SK-N-SH treated with all-trans-retinoic acid at 6 μM for 48 hours (cell line): ENCODE data around the gene DKK2.

Experiments used
- ATAC-seq: fragments of 200-7000 bp; cut with Tn5 transposase; 3 replicates; pipeline ENCODE4 v1.9.1; 2020; ENCODE audit warnings: mild to moderate bottlenecking, moderate library complexity
- ARNTL ChIP-seq: fragments of 450-650 bp; formaldehyde crosslinking; IDR thresholded peaks from 2 replicates; pipeline ENCODE4 v1.5.0; 2020; ENCODE audit warnings: low read depth, mild to moderate bottlenecking, moderate library complexity, borderline replicate concordance
- BACH2 ChIP-seq: fragments of 250-450 bp; sonication (Bioruptor Pico); IDR thresholded peaks from 2 replicates; pipeline ENCODE4 v1.9.0; 2021; ENCODE audit warnings: mild to moderate bottlenecking, borderline replicate concordance
- CSDC2 ChIP-seq: fragments of 250-450 bp; sonication (Bioruptor Pico); IDR thresholded peaks from 2 replicates; pipeline ENCODE4 v1.5.0; 2020; ENCODE audit warnings: mild to moderate bottlenecking, moderate library complexity
- ESRRG ChIP-seq: fragments of 250-450 bp; sonication (Bioruptor Pico); IDR thresholded peaks from 2 replicates; pipeline ENCODE4 v1.6.1; 2021; ENCODE audit warnings: mild to moderate bottlenecking
- GLIS3 ChIP-seq: fragments of 250-450 bp; sonication (Bioruptor Pico); IDR thresholded peaks from 2 replicates; pipeline ENCODE4 v1.5.0; 2020; ENCODE audit warnings: mild to moderate bottlenecking, moderate library complexity
- ISL1 ChIP-seq: fragments of 250-450 bp; sonication (Bioruptor Pico); IDR thresholded peaks from 2 replicates; pipeline ENCODE4 v2.1.2; 2022; ENCODE audit warnings: mild to moderate bottlenecking, moderate library complexity
- OSR1 ChIP-seq: fragments of 250-450 bp; sonication (Bioruptor Pico); IDR thresholded peaks from 2 replicates; pipeline ENCODE4 v1.8.0; 2022; ENCODE audit warnings: moderate library complexity, mild to moderate bottlenecking, inconsistent platforms
- PPARA ChIP-seq: fragments of 250-450 bp; sonication (Bioruptor Pico); IDR thresholded peaks from 2 replicates; pipeline ENCODE4 v1.5.0; 2020; ENCODE audit warnings: mild to moderate bottlenecking, borderline replicate concordance
- RARB ChIP-seq: fragments of 250-450 bp; sonication (Bioruptor Pico); IDR thresholded peaks from 2 replicates; pipeline ENCODE4 v1.8.0; 2021; ENCODE audit warnings: mild to moderate bottlenecking, moderate library complexity
- TCF4 ChIP-seq: fragments of 250-450 bp; sonication (Bioruptor Pico); IDR thresholded peaks from 2 replicates; pipeline ENCODE4 v1.8.0; 2021; ENCODE audit warnings: mild to moderate bottlenecking, moderate library complexity, borderline replicate concordance
- TOX ChIP-seq: fragments of 250-450 bp; sonication (Bioruptor Pico); IDR thresholded peaks from 2 replicates; pipeline ENCODE4 v1.8.0; 2021; ENCODE audit warnings: mild to moderate bottlenecking, moderate library complexity, borderline replicate concordance
- ZC3H10 ChIP-seq: fragments of 250-450 bp; sonication (Bioruptor Pico); IDR thresholded peaks from 2 replicates; pipeline ENCODE4 v1.5.1; 2021; ENCODE audit warnings: mild to moderate bottlenecking, moderate library complexity
- ZFP3 ChIP-seq: fragments of 250-450 bp; sonication (Bioruptor Pico); IDR thresholded peaks from 2 replicates; pipeline ENCODE4 v1.5.0; 2020; ENCODE audit warnings: mild to moderate bottlenecking, moderate library complexity
- ZFP30 ChIP-seq: fragments of 450-650 bp; formaldehyde crosslinking; IDR thresholded peaks from 2 replicates; pipeline ENCODE4 v1.5.0; 2022; ENCODE audit warnings: mild to moderate bottlenecking, moderate library complexity
- ZNF565 ChIP-seq: fragments of 450-650 bp; formaldehyde crosslinking; conservative IDR thresholded peaks from 2 replicates; pipeline ENCODE4 v1.5.0; 2020; ENCODE audit warnings: low read depth, mild to moderate bottlenecking, moderate library complexity
- ZNF70 ChIP-seq: fragments of 450-650 bp; formaldehyde crosslinking; IDR thresholded peaks from 2 replicates; pipeline ENCODE4 v1.5.0; 2020; ENCODE audit warnings: mild to moderate bottlenecking, moderate library complexity
- ZNF8 ChIP-seq: fragments of 450-650 bp; formaldehyde crosslinking; IDR thresholded peaks from 2 replicates; pipeline ENCODE4 v1.5.0; 2020; ENCODE audit warnings: mild to moderate bottlenecking, moderate library complexity
- TF ChIP-seq, protein P1 (sequence below): fragments of 250-450 bp; sonication (Bioruptor Pico); IDR thresholded peaks from 2 replicates; pipeline ENCODE4 v1.5.1; 2021; ENCODE audit warnings: mild to moderate bottlenecking, moderate library complexity
- TF ChIP-seq, protein P2 (sequence below): fragments of 250-450 bp; sonication (Bioruptor Pico); IDR thresholded peaks from 2 replicates; pipeline ENCODE4 v1.5.1; 2020; ENCODE audit warnings: low read depth, mild to moderate bottlenecking, moderate library complexity
- TF ChIP-seq, protein P3 (sequence below): fragments of 250-450 bp; sonication (Bioruptor Pico); IDR thresholded peaks from 2 replicates; pipeline ENCODE4 v1.5.0; 2020; ENCODE audit warnings: mild to moderate bottlenecking, moderate library complexity
- TF ChIP-seq, protein P4 (sequence below): fragments of 250-450 bp; sonication (Bioruptor Pico); IDR thresholded peaks from 2 replicates; pipeline ENCODE4 v1.8.0; 2020; ENCODE audit warnings: mild to moderate bottlenecking, moderate library complexity, borderline replicate concordance
- TF ChIP-seq, protein P5 (sequence below): fragments of 250-450 bp; sonication (Bioruptor Pico); IDR thresholded peaks from 2 replicates; pipeline ENCODE4 v1.8.0; 2021; ENCODE audit warnings: low read depth, mild to moderate bottlenecking, moderate library complexity, borderline replicate concordance

Gene DKK2

DNA sequence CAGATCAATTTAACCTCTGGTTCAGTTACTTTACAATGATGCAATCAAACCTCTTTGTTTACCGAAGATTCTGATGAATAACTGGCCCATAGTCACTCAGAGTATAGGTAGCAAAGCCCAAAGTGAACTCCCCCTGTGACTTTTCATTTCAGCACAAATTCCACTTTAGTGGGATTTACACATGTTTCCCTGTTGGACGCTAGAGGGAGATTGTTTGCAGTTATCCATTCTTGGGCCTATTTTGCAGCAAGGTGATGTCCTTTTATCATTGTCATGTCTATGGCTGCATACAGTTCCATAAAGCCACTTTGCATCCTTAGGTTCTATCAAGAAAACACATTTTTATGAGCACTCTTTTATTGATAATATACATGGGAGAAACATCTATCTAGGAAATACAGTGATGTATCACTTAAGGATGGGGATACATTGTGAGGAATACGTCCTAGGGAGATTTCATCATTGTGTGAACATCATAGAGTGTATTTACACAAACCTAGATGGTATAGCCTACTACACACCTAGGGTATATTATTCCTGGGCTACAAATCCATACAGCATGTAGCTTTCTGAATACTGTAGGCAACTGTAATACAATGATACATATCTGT, 14.5 kb upstream of the DKK2 start:
- peak; percentile 72 for ATAC-seq
- TF ChIP-seq ISL1 (CRISPR knock-in tag) (no peak), CSDC2 (CRISPR knock-in tag) (no peak), BACH2 (CRISPR knock-in tag) (no peak), PPARA (no peak), ZNF565 (CRISPR knock-in tag) (no peak), TCF4 (no peak), ZNF70 (no peak), ZFP30 (CRISPR knock-in tag) (no peak), RARB (CRISPR knock-in tag) (no peak)
- TF ChIP-seq, protein P1, sequence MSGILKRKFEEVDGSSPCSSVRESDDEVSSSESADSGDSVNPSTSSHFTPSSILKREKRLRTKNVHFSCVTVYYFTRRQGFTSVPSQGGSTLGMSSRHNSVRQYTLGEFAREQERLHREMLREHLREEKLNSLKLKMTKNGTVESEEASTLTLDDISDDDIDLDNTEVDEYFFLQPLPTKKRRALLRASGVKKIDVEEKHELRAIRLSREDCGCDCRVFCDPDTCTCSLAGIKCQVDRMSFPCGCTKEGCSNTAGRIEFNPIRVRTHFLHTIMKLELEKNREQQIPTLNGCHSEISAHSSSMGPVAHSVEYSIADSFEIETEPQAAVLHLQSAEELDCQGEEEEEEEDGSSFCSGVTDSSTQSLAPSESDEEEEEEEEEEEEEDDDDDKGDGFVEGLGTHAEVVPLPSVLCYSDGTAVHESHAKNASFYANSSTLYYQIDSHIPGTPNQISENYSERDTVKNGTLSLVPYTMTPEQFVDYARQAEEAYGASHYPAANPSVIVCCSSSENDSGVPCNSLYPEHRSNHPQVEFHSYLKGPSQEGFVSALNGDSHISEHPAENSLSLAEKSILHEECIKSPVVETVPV, result no peak
- TF ChIP-seq, protein P2, sequence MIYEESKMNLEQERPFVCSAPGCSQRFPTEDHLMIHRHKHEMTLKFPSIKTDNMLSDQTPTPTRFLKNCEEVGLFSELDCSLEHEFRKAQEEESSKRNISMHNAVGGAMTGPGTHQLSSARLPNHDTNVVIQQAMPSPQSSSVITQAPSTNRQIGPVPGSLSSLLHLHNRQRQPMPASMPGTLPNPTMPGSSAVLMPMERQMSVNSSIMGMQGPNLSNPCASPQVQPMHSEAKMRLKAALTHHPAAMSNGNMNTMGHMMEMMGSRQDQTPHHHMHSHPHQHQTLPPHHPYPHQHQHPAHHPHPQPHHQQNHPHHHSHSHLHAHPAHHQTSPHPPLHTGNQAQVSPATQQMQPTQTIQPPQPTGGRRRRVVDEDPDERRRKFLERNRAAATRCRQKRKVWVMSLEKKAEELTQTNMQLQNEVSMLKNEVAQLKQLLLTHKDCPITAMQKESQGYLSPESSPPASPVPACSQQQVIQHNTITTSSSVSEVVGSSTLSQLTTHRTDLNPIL (CRISPR knock-in tag), result no peak
- TF ChIP-seq, protein P3, sequence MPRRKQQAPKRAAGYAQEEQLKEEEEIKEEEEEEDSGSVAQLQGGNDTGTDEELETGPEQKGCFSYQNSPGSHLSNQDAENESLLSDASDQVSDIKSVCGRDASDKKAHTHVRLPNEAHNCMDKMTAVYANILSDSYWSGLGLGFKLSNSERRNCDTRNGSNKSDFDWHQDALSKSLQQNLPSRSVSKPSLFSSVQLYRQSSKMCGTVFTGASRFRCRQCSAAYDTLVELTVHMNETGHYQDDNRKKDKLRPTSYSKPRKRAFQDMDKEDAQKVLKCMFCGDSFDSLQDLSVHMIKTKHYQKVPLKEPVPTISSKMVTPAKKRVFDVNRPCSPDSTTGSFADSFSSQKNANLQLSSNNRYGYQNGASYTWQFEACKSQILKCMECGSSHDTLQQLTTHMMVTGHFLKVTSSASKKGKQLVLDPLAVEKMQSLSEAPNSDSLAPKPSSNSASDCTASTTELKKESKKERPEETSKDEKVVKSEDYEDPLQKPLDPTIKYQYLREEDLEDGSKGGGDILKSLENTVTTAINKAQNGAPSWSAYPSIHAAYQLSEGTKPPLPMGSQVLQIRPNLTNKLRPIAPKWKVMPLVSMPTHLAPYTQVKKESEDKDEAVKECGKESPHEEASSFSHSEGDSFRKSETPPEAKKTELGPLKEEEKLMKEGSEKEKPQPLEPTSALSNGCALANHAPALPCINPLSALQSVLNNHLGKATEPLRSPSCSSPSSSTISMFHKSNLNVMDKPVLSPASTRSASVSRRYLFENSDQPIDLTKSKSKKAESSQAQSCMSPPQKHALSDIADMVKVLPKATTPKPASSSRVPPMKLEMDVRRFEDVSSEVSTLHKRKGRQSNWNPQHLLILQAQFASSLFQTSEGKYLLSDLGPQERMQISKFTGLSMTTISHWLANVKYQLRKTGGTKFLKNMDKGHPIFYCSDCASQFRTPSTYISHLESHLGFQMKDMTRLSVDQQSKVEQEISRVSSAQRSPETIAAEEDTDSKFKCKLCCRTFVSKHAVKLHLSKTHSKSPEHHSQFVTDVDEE (CRISPR knock-in tag), result no peak
- TF ChIP-seq, protein P4, sequence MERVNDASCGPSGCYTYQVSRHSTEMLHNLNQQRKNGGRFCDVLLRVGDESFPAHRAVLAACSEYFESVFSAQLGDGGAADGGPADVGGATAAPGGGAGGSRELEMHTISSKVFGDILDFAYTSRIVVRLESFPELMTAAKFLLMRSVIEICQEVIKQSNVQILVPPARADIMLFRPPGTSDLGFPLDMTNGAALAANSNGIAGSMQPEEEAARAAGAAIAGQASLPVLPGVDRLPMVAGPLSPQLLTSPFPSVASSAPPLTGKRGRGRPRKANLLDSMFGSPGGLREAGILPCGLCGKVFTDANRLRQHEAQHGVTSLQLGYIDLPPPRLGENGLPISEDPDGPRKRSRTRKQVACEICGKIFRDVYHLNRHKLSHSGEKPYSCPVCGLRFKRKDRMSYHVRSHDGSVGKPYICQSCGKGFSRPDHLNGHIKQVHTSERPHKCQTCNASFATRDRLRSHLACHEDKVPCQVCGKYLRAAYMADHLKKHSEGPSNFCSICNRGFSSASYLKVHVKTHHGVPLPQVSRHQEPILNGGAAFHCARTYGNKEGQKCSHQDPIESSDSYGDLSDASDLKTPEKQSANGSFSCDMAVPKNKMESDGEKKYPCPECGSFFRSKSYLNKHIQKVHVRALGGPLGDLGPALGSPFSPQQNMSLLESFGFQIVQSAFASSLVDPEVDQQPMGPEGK (CRISPR knock-in tag), result no peak

DNA sequence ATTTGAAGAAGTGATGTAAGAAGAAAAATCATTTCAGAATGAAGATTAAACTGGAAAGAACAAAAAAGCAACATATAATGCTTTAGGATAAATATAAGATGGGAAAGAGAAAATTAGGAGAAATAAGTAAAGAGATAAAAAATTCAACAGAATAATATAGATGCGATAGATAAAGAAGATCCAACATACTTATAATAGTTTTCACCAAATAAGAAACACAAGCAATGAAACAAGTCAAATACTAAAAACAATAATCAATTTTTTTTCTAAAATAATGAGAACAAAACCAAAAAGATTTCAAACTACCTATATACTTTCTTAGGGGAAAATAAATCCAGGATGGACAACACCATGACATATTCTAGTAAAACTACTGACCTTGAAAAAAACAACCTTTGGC, 10.1 kb upstream of the DKK2 start:
- TF ChIP-seq ZFP30 (CRISPR knock-in tag), result no peak
- TF ChIP-seq ISL1 (CRISPR knock-in tag), result no peak
- TF ChIP-seq ARNTL, result no peak
- TF ChIP-seq ZNF70, result no peak
- TF ChIP-seq ZC3H10 (CRISPR knock-in tag), result no peak
- TF ChIP-seq PPARA, result no peak
- no peak for TF ChIP-seq ZFP3 (CRISPR knock-in tag)
- TF ChIP-seq ZNF8, result no peak
- TF ChIP-seq RARB (CRISPR knock-in tag), result no peak
- TF ChIP-seq ZNF565 (CRISPR knock-in tag), result no peak
- TF ChIP-seq CSDC2 (CRISPR knock-in tag), result no peak
- TF ChIP-seq TOX (CRISPR knock-in tag), result no peak
- ATAC-seq, result no peak

DNA sequence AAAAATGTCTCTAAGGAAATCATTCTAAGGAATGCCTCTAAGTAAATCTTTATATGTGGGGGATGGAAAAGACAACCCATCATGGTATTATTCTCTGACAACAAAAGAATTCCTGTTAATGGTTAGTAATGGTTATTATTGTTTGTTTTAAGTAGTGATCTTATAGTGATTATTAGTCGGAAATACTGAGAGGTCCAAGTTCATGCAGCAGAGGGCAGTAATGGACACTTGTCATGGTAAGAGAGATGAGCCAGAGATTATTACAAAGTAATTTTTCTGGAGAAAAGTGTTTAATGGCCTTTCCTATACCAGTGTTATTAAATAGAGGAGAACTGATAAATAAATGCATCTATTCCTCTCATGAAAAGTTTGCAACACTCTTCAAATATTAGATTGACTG, 8.1 kb upstream of the DKK2 start:
- no peak for ATAC-seq
- TF ChIP-seq, protein P5, sequence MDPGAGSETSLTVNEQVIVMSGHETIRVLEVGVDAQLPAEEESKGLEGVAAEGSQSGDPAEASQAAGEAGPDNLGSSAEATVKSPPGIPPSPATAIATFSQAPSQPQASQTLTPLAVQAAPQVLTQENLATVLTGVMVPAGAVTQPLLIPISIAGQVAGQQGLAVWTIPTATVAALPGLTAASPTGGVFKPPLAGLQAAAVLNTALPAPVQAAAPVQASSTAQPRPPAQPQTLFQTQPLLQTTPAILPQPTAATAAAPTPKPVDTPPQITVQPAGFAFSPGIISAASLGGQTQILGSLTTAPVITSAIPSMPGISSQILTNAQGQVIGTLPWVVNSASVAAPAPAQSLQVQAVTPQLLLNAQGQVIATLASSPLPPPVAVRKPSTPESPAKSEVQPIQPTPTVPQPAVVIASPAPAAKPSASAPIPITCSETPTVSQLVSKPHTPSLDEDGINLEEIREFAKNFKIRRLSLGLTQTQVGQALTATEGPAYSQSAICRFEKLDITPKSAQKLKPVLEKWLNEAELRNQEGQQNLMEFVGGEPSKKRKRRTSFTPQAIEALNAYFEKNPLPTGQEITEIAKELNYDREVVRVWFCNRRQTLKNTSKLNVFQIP (CRISPR knock-in tag), result no peak
- TF ChIP-seq ISL1 (CRISPR knock-in tag) (no peak), OSR1 (CRISPR knock-in tag) (no peak), CSDC2 (CRISPR knock-in tag) (no peak), PPARA (no peak), ESRRG (CRISPR knock-in tag) (no peak), TOX (CRISPR knock-in tag) (no peak), BACH2 (CRISPR knock-in tag) (no peak), GLIS3 (CRISPR knock-in tag) (no peak), ARNTL (no peak), ZFP3 (CRISPR knock-in tag) (no peak), ZNF565 (CRISPR knock-in tag) (no peak), TCF4 (no peak)
- TF ChIP-seq, protein P1, result no peak
- TF ChIP-seq, protein P4 (CRISPR knock-in tag), result no peak
